KBM-7 (cell line): ENCODE data around the gene FAM13C.

Source experiments
- DNase-seq: peaks from one replicate; pipeline ENCODE4 v3.0.0-alpha.2; 2015
- in situ Hi-C: fragments of 300-500 bp; cut with MboI; formaldehyde crosslinking; loops from 2 replicates; pipeline ENCODE4 v1.14.3; 2020; ENCODE audit warnings: low sequenced_read_pairs, low pct_unique_long_range_greater_than_20kb, mixed read lengths

The FAM13C gene

DNA sequence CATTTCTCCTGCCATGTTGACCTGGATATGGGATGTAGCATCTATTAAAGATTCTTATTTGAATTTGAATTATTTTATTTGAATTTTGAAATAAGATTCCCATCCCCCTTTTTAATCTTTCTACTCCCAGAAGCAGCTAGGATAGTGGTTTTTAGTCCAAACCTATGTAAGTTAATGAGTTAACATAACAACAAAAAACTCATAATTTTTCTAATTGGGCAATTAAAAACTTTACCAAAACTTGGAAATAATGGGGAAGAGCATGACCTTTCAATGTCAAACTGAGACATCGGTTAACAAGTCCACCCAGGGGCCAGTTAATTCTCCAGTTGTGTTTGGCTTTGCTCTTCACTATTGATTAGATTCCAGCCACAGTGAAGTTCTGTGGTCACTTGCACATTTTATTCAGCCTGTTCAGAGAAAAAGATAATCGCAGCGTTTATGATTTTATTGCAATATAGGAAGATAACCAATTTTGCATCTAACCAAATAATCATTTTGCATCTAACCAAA, 1.2 kb upstream of the FAM13C start:
- DNase-seq: no peak
- in situ Hi-C loops: no loop called here

DNA sequence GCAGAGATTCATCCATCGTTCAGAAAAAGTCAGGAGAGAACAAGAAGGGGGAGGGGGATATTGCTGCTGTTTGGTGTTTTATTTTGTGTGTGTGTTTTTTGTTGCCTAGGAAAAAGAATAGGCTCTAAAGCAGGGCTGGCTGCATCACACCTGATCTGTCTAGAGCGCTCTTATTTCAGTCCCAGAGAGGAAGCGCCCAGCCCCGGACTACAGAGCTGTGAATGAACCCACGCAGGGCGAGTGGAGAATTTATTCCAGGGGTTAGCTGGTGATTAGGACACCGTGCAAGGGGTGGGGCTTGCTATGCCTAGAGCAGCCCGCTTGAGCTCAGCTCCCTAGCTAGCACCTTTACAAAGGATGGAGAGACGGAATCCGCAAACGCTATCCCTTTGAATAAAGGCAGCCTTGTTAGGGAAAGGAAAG, 621 bp upstream of the FAM13C start:
- in situ Hi-C loops: no loop called here
- DNase-seq: peak; percentile 13

DNA sequence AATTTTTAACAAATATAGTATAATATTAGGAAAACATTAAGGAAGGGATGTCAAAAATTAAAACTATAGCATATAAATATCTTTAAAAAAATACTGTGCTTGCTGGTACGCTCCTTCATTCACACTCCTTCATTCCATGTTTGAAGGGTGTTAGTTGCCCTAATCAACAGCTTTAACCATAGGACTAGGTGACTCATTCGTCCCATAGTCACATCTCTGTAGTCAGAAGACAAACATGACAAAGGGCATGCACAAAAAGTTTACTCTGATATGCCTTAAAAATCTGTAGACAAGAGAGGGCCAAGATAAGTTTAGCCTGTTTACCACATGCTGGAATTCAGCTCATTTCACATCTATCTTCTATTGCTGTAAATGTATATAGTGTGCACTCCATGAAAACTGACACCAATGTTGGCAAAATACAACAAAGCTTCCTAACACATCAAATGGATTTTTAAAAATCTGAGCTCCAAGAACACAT, 646 bp downstream of the FAM13C start:
- in situ Hi-C loops: no loop called here
- no peak for DNase-seq

DNA sequence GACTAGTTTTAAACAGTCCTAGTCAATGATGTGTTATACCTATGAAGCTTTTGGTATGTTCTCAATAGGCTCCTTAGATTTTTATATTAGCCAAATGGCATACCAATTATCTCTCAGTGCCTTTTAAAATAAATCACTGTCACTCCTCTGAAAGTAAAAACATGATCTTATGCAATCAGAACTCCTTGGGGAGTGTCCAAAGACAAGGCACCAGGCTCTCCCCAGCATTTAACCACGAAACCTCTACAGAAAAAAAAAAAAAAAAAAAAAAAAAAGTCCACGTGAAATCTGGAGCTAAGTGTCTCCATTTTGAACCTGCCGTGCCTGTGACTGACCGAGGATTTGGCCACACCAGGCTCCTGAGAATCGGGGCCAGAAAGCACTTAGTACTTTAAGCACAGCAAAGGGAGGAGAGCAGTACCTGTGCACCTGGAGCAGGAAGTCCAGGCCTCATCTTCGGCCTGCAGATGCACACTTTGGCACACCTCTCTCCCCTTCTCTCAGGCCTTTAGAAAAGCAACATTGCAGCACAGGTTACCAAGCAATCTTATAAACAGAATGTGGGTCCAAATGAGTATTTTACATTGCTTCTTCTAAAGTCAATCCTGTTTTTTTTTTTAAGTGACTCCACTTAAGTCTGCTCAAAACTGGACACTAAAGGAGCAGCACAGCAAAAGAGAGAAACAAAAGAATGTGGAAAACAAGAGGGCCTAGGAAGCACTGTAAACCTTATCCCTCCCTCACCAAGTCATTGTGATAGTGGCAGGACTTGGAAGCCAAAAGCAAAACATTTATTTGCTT, 1.5 kb downstream of the FAM13C start:
- in situ Hi-C loops: no loop called here
- DNase-seq: no peak

DNA sequence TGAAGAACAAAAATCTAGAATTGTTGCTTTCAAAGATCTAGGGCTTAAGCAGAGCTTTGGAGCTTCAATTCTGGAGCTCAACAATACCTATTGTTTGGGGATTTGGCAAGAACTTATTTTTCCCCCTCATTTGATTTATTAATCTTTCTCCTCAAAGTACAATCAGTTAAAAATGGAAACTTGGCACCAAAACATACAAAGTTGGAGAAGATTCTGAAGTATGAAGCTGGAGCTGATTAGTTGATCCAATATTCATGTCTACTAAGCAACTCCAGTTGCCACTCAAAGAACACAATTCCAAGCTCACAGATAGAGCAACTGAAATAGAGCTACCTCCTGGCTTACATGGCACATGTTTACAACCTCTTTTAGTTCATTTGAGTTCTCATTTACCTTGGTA, 3.8 kb downstream of the FAM13C start:
- DNase-seq: no peak
- in situ Hi-C loops: no loop called here

DNA sequence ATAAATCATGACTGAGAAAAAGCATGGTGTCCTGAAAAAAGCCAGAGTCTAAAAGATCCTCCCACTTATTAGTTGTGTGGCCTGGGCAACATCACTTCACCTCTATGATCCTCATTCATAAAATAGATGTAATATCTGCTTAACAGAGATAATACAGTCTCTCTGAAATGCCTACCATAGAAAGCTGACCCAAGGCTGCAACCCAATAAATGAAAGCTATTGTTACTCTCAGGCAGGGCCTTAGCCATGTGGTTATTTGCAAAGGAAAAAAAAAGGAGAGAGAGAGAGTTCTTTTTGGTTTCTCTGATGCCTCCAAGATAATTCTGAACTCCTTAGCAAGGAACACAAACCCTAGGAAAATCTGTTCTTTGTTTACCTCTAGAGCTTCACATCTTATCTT, 7.9 kb downstream of the FAM13C start:
- DNase-seq: no peak
- in situ Hi-C loops: no loop called here

DNA sequence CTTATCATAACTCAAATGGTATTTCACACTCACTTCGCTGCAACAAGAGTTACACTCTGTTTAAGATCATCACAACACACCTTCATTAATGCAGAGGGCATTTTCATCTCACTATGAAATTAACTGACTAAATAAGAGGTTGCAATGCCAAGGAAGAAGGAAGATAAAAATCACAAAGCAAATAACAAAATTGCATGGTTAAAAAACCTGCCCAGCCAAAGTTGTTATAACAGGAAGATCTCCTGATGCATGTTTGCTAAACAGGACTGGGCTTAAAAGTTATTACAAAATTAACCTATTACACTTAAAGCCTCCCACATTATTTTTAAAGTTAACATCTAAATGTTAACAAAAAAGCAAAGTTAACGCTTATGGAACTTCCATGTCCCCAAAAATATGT, 11.8 kb downstream of the FAM13C start:
- in situ Hi-C loops: no loop called here
- no peak for DNase-seq

DNA sequence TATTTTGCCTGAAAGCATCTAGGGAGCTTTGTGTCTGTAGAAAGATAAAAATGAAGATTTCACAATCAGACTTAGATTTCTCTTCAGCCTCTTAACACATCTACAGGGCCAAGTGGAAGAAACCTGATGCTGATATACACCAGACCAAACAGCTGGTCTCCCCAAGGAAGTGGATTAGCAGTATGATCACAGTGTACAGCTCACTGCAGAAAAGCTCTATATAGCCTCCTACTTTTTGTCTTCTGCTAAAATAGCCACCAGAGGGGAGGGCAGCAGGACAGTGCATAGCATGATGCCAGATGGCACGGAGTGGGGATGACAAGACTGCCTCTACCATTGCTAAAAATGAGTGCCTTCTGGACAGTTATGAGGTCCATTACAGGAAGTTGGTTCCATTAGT, 16.0 kb downstream of the FAM13C start:
- in situ Hi-C loops: no loop called here
- no peak for DNase-seq

DNA sequence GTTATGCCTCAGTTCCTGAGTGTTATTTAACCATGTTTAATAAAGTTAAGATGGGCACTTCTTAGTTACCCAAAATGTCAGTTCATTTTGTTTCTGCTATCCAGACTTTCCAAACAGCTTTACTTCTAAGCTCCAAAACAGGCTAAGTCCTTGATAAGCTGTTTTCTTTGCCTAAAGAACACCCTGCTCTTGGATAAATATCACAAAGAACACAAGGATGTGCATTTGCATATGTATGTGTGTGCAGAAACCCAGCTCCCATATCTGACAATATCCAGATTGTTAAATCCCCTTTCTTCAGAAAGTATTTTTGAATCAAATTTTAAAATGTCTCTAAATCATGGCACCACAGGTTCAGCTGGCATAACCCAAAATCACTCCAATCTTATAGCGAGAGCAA, 19.6 kb downstream of the FAM13C start:
- DNase-seq: no peak
- in situ Hi-C loops: no loop called here

DNA sequence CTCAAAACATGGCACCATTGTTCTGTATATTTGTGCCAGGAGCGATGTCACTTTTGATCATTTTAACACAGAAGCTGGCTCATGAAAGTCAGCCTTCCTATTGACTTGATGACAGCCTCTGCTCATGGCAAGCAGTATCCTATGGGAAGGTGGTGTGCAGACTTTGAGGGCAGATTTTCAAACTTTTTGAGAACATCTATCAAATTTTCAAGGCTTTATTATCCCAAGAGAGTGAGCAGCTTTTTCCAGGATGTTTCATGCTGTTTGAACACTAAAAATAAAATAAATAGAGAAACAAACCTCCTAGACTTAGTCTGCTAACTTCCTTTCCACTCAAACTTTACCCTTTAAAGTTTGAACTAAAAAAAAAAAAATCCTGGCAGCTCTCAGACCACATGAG, 20.3 kb downstream of the FAM13C start:
- no peak for DNase-seq
- in situ Hi-C loops: no loop called here

DNA sequence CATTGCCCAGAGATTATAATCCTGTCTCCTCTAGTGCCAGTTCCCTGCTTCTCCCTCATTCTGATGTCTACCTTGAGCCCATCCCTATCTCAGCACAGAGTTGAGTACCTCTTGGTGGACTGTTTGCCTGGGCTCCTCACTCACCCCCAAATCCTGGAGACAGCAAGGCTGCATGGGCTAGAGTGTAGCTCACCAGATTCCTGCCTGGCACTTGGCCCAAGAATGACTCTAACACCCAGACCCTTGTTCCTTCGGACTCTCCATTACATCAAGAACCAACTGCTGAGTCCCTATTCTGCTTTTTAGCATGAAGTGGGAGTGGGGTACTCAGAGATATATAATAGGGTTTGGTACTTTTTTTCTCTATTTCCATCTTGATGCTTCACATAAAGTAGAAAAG, 22.1 kb downstream of the FAM13C start:
- DNase-seq: no peak
- in situ Hi-C loops: no loop called here

DNA sequence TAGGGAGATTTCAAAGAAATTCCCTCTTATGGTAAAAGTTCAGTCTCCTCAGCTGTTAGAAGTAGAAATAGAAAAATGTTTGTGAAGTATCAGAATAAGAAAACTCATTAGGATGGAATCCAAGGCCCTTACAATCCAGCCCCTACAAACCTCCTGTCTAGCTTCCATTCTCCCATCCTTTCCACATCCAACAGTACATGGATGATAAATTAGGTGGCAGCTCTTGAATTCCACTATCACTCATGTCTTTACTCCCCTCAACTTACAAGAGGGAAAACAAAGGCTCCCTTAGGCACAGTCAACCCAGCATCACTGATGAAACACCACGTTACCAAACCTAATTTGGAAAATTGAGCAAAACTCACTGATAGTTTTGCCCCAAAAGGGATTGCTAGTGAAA, 23.0 kb downstream of the FAM13C start:
- no peak for DNase-seq
- in situ Hi-C loops: no loop called here

DNA sequence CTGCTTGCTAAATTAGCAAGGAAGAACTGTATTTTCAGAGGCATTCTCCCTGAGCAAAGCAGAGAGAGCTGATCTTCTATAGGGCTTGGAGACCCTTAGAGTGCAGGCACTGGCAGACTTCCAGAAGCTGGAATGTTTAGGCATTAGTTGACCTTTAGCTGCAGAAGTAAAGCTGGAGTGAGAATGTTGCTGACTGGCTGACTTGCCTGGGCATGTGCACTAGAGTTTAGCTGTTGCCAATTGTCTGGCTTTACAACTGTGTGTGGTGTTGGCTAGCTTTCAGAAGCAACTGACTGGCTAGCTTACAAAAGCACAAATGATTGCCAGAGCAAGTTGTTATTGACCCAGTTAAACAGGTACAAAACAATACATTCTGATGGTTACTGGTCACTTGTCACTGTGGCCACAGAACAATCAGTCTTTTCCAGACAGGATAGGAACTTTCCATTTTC, 25.1 kb downstream of the FAM13C start:
- DNase-seq: no peak
- in situ Hi-C loops: no loop called here

DNA sequence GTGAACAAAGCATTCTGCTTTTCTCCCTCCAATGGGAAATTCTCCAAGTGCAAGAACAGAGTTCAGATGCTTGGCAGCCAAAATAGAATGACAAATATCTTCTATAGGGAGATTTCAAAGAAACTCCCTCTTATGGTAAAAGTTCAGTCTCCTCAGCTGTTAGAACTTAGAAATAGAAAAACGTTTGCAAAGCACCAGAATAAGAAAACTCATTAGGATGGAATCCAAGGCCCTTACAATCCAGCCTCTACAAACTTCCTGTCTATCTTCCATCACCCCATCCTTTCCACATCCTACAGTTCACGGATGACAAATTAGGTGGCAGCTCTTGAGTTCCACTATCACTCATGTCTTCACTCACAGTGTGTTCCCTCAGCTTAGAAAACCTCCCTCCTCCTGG, 25.7 kb downstream of the FAM13C start:
- in situ Hi-C loops: no loop called here
- DNase-seq: no peak

DNA sequence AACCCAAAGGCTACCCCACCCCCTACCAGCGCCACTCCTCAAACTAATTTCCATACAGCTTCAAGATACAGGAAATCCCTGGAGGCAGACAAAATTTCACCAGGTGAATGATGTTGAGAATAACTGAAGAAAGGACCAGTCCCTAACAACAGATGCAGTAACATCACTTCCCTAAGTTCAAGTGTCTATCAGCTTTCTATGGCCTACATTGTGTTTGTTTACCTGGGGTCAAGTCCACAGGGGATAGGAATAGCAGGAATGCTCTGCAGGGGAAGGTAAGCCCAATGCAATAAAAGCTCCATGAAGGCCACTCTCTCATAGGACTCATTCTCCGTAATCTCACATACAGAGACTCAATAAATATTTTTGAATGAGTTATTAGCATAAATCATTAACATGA, 26.9 kb downstream of the FAM13C start:
- no peak for DNase-seq
- in situ Hi-C loops: no loop called here

DNA sequence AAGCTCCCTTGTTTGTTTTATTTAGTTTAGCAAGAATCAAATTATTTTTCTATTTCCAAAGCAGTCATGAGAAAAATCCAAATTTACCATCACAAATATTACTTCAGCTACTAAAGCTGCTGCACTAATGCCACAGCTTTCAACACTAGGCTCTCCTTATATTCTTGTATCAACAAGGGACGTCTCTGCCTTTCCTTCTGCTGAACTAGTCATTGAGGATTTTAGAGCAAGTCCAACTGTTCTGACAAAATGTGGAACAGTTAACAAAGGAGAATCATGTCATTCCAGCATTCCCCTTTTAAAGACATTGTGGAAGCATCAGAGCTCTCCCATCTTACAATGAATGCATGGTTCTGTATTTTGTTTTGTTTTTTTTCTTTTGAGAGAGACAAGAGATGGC, 28.6 kb downstream of the FAM13C start:
- in situ Hi-C loops: no loop called here

DNA sequence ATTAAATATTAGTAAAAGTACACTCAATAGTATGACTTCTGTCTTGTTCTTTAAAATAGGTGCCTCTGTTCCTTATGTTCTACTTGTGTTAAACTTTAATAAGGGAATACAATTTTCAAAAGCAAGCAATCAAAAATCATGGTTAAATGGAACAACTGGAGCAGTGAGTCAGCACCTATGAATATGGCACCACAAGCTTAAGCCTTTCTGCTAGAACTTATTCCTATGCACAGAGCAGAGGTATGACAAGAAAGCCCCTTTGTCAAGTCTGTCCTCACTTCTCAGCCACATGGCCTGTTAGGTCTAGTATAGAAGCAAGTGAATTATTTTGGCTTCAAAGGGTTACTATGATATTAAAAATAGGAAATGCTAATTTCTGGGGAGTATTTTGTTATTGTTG, 29.8 kb downstream of the FAM13C start:
- DNase-seq: no peak
- in situ Hi-C loops: no loop called here

More for the DNA sequence above, 28.6 kb downstream of the FAM13C start:
- DNase-seq: no peak

DNA sequence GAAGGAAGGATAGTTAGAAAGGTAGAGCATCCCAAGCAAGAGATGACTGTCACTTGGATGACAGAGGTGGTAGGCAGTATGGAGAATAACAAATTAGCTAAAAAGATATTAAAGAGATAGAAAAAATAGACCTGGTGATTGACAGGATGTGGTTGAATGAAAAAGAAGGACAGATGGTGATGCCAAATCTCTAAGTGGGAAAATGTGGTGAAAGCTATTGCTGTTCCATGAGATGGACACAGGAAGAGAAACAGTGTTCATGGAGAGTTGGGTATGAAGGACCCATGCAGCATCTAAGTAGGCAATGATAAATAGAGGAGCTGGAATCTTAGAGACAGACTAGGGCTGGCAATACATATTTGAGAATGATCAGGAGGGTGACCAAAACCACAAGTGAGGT, 30.7 kb downstream of the FAM13C start:
- DNase-seq: no peak
- in situ Hi-C loops: no loop called here

DNA sequence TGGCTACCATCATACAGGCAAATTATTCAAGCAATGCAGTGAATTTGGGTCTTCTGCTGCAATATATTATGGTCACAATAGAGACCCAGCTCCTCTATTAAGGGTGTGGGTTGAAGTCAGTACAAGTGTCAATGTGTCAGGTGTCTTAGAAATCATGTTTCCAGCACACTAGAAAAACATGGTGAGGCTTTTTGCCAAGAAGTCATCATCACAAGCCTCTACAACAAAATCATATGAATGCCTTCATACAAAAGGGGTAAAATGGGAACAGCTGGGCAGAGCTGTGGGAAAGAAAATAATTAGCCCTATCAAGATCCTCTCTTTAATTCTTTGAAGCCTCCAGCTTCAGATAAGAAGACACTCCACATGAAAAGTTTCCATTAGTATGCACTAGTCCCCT, 37.2 kb downstream of the FAM13C start:
- DNase-seq: no peak
- in situ Hi-C loops: no loop called here

DNA sequence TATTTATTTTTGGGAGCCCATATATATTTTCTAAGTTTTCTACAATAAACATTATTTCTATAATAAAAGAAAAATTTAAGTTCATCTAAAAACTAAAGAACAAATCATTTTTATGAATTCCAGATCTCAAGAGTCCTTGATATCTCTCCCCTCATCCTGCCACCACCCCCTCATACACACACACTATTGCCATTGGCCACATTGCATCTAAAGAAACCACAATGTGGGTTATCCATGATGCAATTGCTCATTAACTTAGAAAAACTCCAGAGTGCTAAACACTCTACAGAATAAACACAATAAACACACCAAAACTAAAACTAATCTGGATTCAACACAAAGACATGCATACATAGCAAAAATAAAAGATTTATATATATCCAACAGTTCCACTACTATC, 37.8 kb downstream of the FAM13C start:
- in situ Hi-C loops: no loop called here
- no peak for DNase-seq

DNA sequence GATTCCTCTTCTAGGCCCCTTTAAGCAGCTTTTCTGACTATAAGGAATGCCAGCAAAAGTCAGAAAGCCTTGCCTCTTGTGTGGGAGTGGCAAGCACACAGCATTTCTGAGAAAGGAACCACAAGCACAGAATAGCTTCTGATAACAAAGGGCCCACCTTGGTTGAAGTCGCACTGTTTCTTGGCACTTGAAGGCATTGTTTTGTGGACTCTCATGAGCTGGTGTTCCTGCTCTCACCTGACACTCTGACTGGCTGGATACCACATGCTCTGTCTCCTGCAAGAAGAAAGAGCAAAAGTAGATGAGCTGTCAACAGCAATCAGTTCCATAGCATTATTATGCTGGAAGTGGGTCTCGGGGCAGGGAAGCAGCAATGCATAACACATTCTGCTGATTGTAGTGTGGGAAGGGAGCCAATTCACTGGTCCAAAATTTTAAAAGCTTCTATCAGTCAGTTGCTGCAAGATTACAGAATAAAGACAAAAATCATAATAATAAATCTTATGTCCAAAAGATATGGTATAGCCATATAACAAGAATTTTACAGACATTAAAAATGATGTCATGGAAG, 38.4 kb downstream of the FAM13C start:
- no peak for DNase-seq
- in situ Hi-C loops: no loop called here
